Panc1 (cell line): ENCODE data around the gene STK16. TPM values are rescaled to one million over a fixed set of nuclear protein-coding genes. Genes with fewer than 3 reads are reported as not detected.

Experiments used
- ATAC-seq: fragments of 200-7000 bp; cut with Tn5 transposase; 2 replicates; pipeline ENCODE4 v1.9.1; 2020; ENCODE audit warnings: mild to moderate bottlenecking, moderate library complexity
- BruUV-seq: library from RNA; stranded (reverse); fragments of 400-500 nt; replicated peaks from 2 replicates; lab custom pipeline; 2021; lab: Mats Ljungman, UMichigan
- CTCF ChIA-PET: fragments of 300-600 bp; sonication (Branson Sonifier 250); formaldehyde crosslinking; loops from one replicate; lab custom pipeline; 2022; ENCODE audit warnings: antibody characterized with exemption; lab: Charles Lee
- POLR2A ChIA-PET: fragments of 300-600 bp; sonication (Branson Sonifier 250); formaldehyde crosslinking; loops from one replicate; lab custom pipeline; 2022; ENCODE audit warnings: antibody characterized with exemption; lab: Charles Lee
- DNase-seq: peaks from one replicate; pipeline ENCODE4 v3.0.0-alpha.2; 2010; ENCODE audit warnings: low read depth, low spot score
- H3K27ac ChIP-seq: 2 replicates; pipeline ENCODE4 v1.5.1; 2011; ENCODE audit warnings: mild to moderate bottlenecking, low read length, inconsistent platforms
- H3K27me3 ChIP-seq: fragments of 200-500 bp; sonication (Bioruptor generic); 2 replicates; pipeline ENCODE4 v1.6.0; 2014; ENCODE audit warnings: low read length, inconsistent platforms; ENCODE audit not compliant: control insufficient read depth, insufficient read depth
- H3K36me3 ChIP-seq: fragments of 200-500 bp; sonication (Bioruptor generic); 2 replicates; pipeline ENCODE4 v1.5.1; 2014; ENCODE audit warnings: inconsistent platforms, mild to moderate bottlenecking, low read length, moderate library complexity; ENCODE audit not compliant: control insufficient read depth, insufficient read depth
- H3K4me1 ChIP-seq: 2 replicates; pipeline ENCODE4 v1.5.1; 2011; ENCODE audit warnings: inconsistent platforms, mild to moderate bottlenecking, low read length, moderate library complexity; ENCODE audit not compliant: control insufficient read depth, insufficient read depth
- H3K4me3 ChIP-seq, 2 experiments: 2 replicates each; pipeline ENCODE4 v1.5.1; 2011 to 2012; ENCODE audit warnings: low read depth in 2 of 2, low read length in 2 of 2, mild to moderate bottlenecking in 2 of 2, inconsistent platforms in 1 of 2, moderate library complexity in 1 of 2
- H3K9me3 ChIP-seq: fragments of 200-500 bp; sonication (Bioruptor generic); 2 replicates; pipeline ENCODE4 v1.5.1; 2014; ENCODE audit warnings: low read depth, mild to moderate bottlenecking, inconsistent platforms, low read length, moderate library complexity; ENCODE audit not compliant: control insufficient read depth, insufficient read depth
- CTCF ChIP-seq: fragments of 450-650 bp; IDR thresholded peaks from 2 replicates; pipeline ENCODE4 v1.5.1; 2017; ENCODE audit warnings: mild to moderate bottlenecking
- POLR2AphosphoS5 ChIP-seq: IDR thresholded peaks from 2 replicates; pipeline ENCODE4 v1.6.1; 2012; ENCODE audit warnings: mild to moderate bottlenecking, low read depth, low read length, moderate library complexity
- REST ChIP-seq, 2 experiments: IDR thresholded peaks; 2 replicates each; pipeline ENCODE4 v1.6.1; 2011 to 2012; ENCODE audit warnings: low read depth in 2 of 2, control low read depth in 1 of 2, low read length in 1 of 2, mild to moderate bottlenecking in 1 of 2, moderate library complexity in 1 of 2; ENCODE audit not compliant: insufficient read depth in 1 of 2
- SIN3A ChIP-seq: IDR thresholded peaks from 2 replicates; pipeline ENCODE4 v1.6.1; 2012; ENCODE audit warnings: low read depth, mild to moderate bottlenecking, low read length, moderate library complexity, borderline replicate concordance; ENCODE audit not compliant: insufficient read depth
- TCF7L2 ChIP-seq: IDR thresholded peaks from 2 replicates; pipeline ENCODE4 v1.6.1; 2011; ENCODE audit warnings: mild to moderate bottlenecking, low read depth, low read length, inconsistent platforms
- in situ Hi-C: cut with HindIII; loops from 2 replicates; pipeline ENCODE4 v1.10.0; 2016; ENCODE audit warnings: low sequenced_read_pairs, low pct_unique_long_range_greater_than_20kb
- intact Hi-C: fragments of 100-400 bp; cut with micrococcal nuclease; formaldehyde crosslinking; loops from one replicate; pipeline ENCODE4 v1.10.0; 2022; ENCODE audit not compliant: unreplicated experiment
- total RNA-seq: library from RNA; stranded (reverse); gene quantifications from one replicate; pipeline ENCODE4 v1.2.1, GENCODE V29; 2021; ENCODE audit not compliant: unreplicated experiment

The STK16 gene
- total RNA-seq, 1 experiment from 2014 or later = 29.9 TPM

GRCh38 chr2:219280651-219281050 is 35.4 kb downstream of the STK16 start:
- ChIA-PET CTCF (no interaction called here), POLR2A (no interaction called here)
- no peak overlapping the region for H3K27ac ChIP-seq

GRCh38 chr2:219281588-219281987 is 36.3 kb downstream of the STK16 start:
- H3K36me3 ChIP-seq = no peaks in the 10 kb centered on the region; the same call in 1 of the 2 replicates
- CTCF ChIA-PET = no interaction called here
- DNase-seq = no peak
- intact Hi-C loops (no loop called here), in situ Hi-C loops (no loop called here)
- POLR2A ChIA-PET = no interaction called here
- peaks cover 21% of the 10 kb centered on the region for H3K4me1 ChIP-seq
- BruUV-seq = no TSS peak
- no peaks in the 10 kb centered on the region for H3K9me3 ChIP-seq
- no peak overlapping the region for H3K4me3 ChIP-seq
- H3K27me3 ChIP-seq = no peaks in the 10 kb centered on the region
- H3K27ac ChIP-seq = no peak overlapping the region
- ATAC-seq = no peak
- no peak for TF ChIP-seq TCF7L2
- TF ChIP-seq POLR2AphosphoS5 = no peak
- no peak for TF ChIP-seq CTCF
- no peak for TF ChIP-seq REST (IDR thresholded peaks at IDR 0.05; ENCODE audit: insufficient read depth in 1 of 2, low read depth in 2 of 2, low read length in 1 of 2)
- no peak for TF ChIP-seq SIN3A

More at GRCh38 chr2:219280651-219281050, 35.4 kb downstream of the STK16 start:
- DNase-seq = no peak
- H3K27me3 ChIP-seq = no peaks in the 10 kb centered on the region
- no TSS peak for BruUV-seq
- H3K9me3 ChIP-seq = no peaks in the 10 kb centered on the region
- ATAC-seq = no peak
- H3K4me3 ChIP-seq = no peak overlapping the region
- in situ Hi-C loops = no loop called here
- peaks cover 21% of the 10 kb centered on the region for H3K4me1 ChIP-seq
- TF ChIP-seq CTCF (no peak), TCF7L2 (no peak), SIN3A (no peak), REST (IDR thresholded peaks at IDR 0.05; ENCODE audit: insufficient read depth in 1 of 2, low read depth in 2 of 2, low read length in 1 of 2) (no peak), POLR2AphosphoS5 (no peak)
- H3K36me3 ChIP-seq = no peaks in the 10 kb centered on the region; the same call in 1 of the 2 replicates
- intact Hi-C loops = no loop called here
